Suppressor macrophage treated with lipopolysaccharide for 1 hour (primary cell): Measurements from ENCODE around the gene SPDEF.

ENCODE experiments used
- DNase-seq, 3 donors: peaks; one replicate each; pipeline ENCODE4 v3.0.0-alpha.2; 2020 to 2022

SPDEF gene

GRCh38 chr6:34562350-34562749, 6.2 kb upstream of the SPDEF start:
- DNase-seq = no peak

GRCh38 chr6:34561227-34561530, 5.0 kb upstream of the SPDEF start:
- DNase-seq = no peak

DNA sequence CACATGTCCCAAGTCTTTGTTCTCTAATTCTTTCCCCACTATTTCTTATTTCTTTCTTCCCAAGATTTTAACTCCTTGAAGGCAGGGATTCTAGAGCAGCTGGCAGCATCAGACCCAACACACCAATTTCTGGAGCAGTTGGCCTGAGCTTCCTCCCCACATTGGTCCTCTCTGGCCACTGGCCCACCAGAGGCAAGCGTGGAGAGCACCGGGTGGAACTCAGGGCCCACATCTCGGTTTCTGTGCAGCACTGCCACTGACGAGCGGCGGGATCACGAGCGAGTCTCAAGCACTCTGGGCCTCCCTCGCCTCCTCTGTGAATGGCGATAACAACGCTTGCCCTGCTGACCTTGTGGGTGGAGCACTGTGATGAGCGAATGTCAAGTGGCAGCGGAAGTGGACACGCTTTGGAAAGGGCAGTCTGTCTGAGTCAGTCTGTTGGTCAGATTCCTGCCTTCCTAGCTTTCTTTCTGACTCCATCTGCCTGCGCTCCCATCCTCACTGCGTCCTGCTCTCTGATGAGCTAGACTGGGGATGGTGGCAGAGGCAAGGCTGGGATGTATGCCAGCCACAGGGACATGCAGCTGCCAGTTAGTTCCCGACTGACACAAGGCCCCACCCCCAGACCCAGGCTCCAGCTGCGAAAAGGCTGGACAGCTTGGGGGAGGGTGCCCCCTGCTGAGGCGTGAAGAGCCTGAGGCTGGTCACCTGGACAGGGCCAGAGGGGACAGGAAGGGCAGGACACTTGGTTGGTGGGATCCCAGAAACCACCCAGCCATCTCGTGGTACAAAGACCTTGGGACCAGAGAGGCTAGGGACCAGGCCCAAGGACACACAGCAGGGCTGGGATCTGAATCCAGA, 4.5 kb upstream of the SPDEF start:
- no peak for DNase-seq

GRCh38 chr6:34559651-34560365, 3.7 kb upstream of the SPDEF start:
- no peak for DNase-seq

DNA sequence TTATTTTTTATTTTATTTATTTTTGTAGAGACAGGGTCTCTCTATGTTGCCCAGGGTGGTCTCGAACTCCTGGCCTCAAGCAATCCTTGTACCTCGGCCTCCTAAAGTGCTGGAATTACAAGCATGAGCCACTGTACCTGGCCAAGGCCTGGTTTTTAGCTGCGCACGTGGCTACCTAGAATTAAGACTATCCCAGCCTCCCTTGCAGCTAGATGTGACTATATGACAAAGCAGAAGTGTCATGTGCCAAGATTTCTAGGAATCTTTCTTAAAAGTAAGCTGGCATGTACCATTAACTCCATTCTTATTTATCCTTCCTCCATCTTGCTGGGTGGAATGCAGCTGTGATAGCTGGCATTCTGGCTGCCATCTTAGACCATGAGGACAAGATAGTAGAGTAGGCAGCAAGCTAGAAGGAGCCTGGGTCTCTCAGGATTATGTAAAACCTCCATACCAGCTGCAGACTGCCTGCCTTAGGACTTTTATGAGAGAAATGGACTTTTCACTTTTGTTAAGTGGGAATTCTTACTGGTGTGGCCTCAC, 2.1 kb upstream of the SPDEF start:
- no peak for DNase-seq

DNA sequence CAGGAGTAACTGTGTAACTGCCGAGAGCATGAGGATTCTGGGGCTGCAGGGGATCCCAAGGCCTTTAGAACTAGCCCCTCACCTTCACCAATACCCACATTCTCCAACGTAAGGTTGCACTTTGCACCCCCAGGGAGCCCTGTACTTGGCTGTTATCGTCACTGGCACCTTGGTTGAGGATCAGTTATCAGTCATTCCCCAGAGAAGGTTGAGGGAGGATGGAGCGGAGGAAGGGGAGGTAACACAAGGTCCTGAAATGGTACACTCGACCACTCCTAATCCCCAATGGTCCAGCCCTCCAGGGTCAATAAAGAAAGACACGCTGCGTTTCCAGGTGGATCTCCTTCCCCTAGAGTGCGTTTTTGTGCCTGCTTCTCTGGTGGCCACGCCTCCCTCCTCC, 1.1 kb upstream of the SPDEF start:
- DNase-seq = no peak

- no peak for DNase-seq
These were observed 364 bp upstream of the SPDEF start for GRCh38 chr6:34556493-34556892.

DNA sequence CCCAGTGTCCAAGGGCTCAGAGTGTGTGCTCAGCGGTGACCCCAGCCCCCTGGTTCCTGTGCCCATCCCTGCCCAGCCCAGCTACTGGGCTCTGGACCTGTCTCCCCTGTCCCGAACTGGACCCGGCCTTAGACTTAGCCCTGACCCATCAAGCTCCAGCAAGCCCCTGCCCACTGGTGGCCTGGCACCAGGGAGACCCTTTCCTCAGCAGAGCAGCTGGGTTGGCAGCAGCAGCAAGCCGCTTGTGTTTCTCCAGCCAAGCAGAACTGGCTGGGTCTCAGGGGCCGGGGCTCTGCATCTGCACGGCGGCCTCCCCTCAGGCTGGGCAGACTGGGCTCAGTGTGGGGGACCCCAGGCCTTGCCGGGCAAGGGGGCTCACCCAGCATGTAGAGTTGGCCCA, 801 bp downstream of the SPDEF start:
- DNase-seq = no peak

DNA sequence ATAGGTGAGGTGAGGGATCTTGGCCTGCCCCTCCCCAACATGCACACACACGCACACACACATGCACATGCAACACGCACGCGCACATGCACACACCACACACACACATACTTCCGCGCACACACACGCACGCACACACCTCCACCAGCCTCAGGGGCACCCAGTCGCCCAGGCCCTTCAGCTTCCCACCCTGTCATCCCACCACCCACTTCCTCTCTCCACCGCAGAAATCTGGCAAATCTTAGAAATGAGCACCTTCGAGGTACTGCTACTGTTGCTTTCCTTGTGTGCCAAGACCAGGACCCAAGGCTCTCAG, 1.2 kb downstream of the SPDEF start:
- no peak for DNase-seq

- no peak for DNase-seq
These were observed 1.7 kb downstream of the SPDEF start for GRCh38 chr6:34554291-34555006.

DNA sequence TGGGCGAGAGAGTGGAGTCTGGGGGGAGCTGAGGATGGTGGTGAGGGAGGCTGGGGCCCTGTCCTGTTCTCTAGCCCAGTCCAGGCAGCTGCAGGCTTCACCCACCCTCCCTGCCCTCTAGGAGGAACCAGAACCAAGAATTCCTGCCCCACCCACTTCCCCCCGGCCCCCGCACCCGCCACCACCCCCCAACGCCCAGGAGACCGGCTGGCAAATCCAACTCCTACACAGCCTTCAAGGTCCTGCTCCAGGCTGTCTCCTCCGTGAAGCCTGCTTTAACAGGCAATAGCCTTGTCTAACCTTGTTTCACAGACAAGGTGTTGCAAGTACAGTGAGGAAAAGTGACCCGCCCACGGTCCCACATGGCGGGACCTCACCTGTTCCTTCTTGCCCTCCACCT, 2.4 kb downstream of the SPDEF start:
- DNase-seq = peak in 2 of 3 donors; percentile 33 to 34

DNA sequence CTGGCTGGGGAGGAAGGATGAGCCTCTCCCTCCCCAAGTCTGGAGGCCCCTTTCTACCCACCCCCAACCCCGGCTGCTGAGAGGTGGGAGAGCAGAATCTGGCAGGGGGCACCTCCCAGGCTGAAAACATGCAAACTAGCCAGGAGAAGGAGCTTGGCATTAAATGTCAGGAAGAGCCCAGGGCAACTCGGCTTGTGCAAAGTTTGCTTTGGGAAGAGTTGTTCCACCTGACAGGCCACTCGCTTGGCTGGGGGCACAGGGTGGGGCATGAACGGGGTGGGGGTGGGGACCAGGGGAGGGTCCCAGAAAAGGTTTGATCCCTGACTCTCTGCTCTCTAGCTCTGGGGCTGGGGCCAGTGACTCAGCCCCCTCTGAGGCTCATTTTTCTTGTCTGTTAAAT, 3.0 kb downstream of the SPDEF start:
- no peak for DNase-seq

GRCh38 chr6:34552620-34553019, 3.5 kb downstream of the SPDEF start:
- DNase-seq = no peak

GRCh38 chr6:34551720-34552119, 4.4 kb downstream of the SPDEF start:
- no peak for DNase-seq

GRCh38 chr6:34549804-34550202, 6.3 kb downstream of the SPDEF start:
- DNase-seq = no peak

- no peak for DNase-seq
These were observed 6.9 kb downstream of the SPDEF start for GRCh38 chr6:34549026-34549803.

GRCh38 chr6:34547701-34548644, 8.2 kb downstream of the SPDEF start:
- no peak for DNase-seq

GRCh38 chr6:34546551-34547321, 9.4 kb downstream of the SPDEF start:
- no peak for DNase-seq

DNA sequence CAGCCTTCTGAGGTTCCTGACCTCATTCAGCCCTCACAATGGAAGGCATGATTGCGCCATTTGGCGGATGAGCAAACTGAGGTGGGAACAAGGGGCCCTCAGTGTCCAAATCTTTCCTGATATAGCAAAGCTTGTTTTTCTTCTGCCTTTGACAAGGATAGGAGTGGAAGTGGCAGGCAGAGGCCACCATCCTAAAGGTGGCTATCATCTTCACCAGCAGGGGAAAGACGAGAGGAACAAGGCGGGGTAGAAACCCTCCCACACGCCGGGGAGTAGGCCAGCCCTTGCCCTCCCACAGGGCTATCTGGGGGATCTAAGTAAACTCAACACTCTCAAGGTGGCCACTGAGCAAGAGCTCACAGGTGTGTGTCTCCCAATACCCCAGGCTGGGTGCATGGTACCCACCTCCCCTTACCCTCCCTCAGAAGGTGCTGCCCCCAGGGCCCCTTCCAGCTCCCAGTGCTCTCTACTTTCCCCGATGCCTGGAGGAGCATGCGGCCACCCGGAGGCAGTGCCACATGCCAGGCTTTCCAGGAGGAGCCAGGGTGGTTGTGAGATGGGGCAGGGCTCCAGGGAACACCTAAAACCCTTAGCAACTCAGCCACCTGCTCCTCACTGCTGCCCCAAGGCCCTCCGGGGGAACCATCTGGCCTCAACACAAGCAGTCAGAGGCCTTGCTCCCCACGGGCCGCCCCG, 11.2 kb downstream of the SPDEF start:
- DNase-seq = no peak

GRCh38 chr6:34544052-34544604, 12.0 kb downstream of the SPDEF start:
- no peak for DNase-seq
